ENCODE measurements around the gene IL20. TPM values are rescaled to one million over a fixed set of nuclear protein-coding genes. Genes with fewer than 3 reads are reported as not detected.
A peak's percentile ranks its signal among the peaks of the same experiment; 100 is the strongest.

IL20 gene
- total and polyA plus RNA-seq, 10 of the 15 experiments (the other 5 are each of a cell fraction or from before 2014, with no cell fraction given), result 0.08 to 0.13 TPM; not detected in 8

- H3K79me2 ChIP-seq (ENCODE audit: control insufficient read depth, insufficient read depth, low read length), result no peaks in the 10 kb centered on the region
- no peak overlapping the region for H3K4me2 ChIP-seq (ENCODE audit: control insufficient read depth, insufficient read depth)
- DNase-seq (ENCODE audit: low read depth, low spot score) (no peak), FAIRE-seq (no peak), ATAC-seq (peak; percentile 41; the same call in 2 of the 3 replicates)
- H4K20me1 ChIP-seq (ENCODE audit: control insufficient read depth, insufficient read depth), result no peaks in the 10 kb centered on the region
- SMC1A ChIA-PET (ENCODE audit: uncharacterized antibody, unreplicated experiment), result interaction anchor here (0.7 to 3.1 kb wide), 8 partner anchors 11 to 77 kb away, joined by 3 to 18 read pairs (median 5); partner anchors contain the start of gene IL19
- BruUV-seq (replicated peaks), result no TSS peak
- intact Hi-C loops (cut with micrococcal nuclease; ENCODE audit: unreplicated experiment), result no loop called here
- TF ChIP-seq SMC3 (IDR thresholded peaks at IDR 0.05; ENCODE audit: borderline replicate concordance, low read length), result no peak
- 0 out of 2 replicates have a peak, but pooled peaks have one; percentile 12 for TF ChIP-seq SPI1 (IDR thresholded peaks at IDR 0.05; ENCODE audit: borderline replicate concordance, insufficient read depth, low read depth, low read length)
- no peak overlapping the region for H3K9ac ChIP-seq (ENCODE audit: control insufficient read depth, insufficient read depth, low read length)
- WGBS (ENCODE audit: insufficient coverage, insufficient replicate concordance, low lambda C conversion rate, missing lambda C conversion rate), result 86% methylated on average over 3 of the region's 3 CpGs
- in situ Hi-C loops (cut with MboI), result no loop called here
- CTCF ChIA-PET, result interaction anchor here (1.0 to 3.4 kb wide), 6 partner anchors 25 to 148 kb away, joined by 4 to 15 read pairs (median 5); partner anchors contain the start of gene IL20
- no peaks in the 10 kb centered on the region for H3K36me3 ChIP-seq (ENCODE audit: control insufficient read depth in 2 of 2, insufficient read depth in 2 of 2, low read length in 1 of 2)
- H3K4me1 ChIP-seq (ENCODE audit: control insufficient read depth, insufficient read depth, low read length), result peaks cover 32% of the 10 kb centered on the region
- no peak overlapping the region for H3K27ac ChIP-seq (ENCODE audit: control insufficient read depth, insufficient read depth)
- RAD21 ChIA-PET (ENCODE audit: unreplicated experiment), result interaction anchor here (1.1 to 2.0 kb wide), 3 partner anchors 18 to 100 kb away, joined by 3 to 7 read pairs (median 6); no protein-coding TSS in a partner anchor
- no peak overlapping the region for H2AFZ ChIP-seq (ENCODE audit: control insufficient read depth, low read depth, low read length)
- no peak overlapping the region for H3K4me3 ChIP-seq
- no peaks in the 10 kb centered on the region for H3K9me3 ChIP-seq (replicated peaks; ENCODE audit: control insufficient read depth, insufficient read depth, low read length)
- no peaks in the 10 kb centered on the region; a peak in 1 of 4 replicates for H3K27me3 ChIP-seq (replicated peaks in 1 of 2; ENCODE audit: control insufficient read depth in 2 of 2, insufficient read depth in 2 of 2, low read length in 1 of 2)
- POLR2A ChIA-PET, result interaction anchor here (0.6 to 1.2 kb wide), 2 partner anchors 18 to 207 kb away, joined by 3 to 11 read pairs; no protein-coding TSS in a partner anchor
Measured at GRCh38 chr1:206834711-206835110, 30.7 kb upstream of the IL20 start.

- 18% methylated on average over 2 of the region's 3 CpGs for whole genome bisulfite sequencing (ENCODE audit: insufficient coverage, insufficient replicate concordance, low lambda C conversion rate, missing lambda C conversion rate)
- ATAC-seq (no peak), DNase-seq (ENCODE audit: low read depth, low spot score) (no peak), FAIRE-seq (no peak)
- Histone ChIP-seq H3K27ac (ENCODE audit: control insufficient read depth, insufficient read depth) (no peak overlapping the region), H2AFZ (ENCODE audit: control insufficient read depth, low read depth, low read length) (no peak overlapping the region), H3K4me2 (ENCODE audit: control insufficient read depth, insufficient read depth) (no peak overlapping the region), H3K79me2 (ENCODE audit: control insufficient read depth, insufficient read depth, low read length) (no peaks in the 10 kb centered on the region), H3K9me3 (replicated peaks; ENCODE audit: control insufficient read depth, insufficient read depth, low read length) (no peaks in the 10 kb centered on the region), H3K4me1 (ENCODE audit: control insufficient read depth, insufficient read depth, low read length) (peaks cover 28% of the 10 kb centered on the region), H4K20me1 (ENCODE audit: control insufficient read depth, insufficient read depth) (no peaks in the 10 kb centered on the region), H3K27me3 (replicated peaks in 1 of 2; ENCODE audit: control insufficient read depth in 2 of 2, insufficient read depth in 2 of 2, low read length in 1 of 2) (no peaks in the 10 kb centered on the region; a peak in 1 of 4 replicates), H3K9ac (ENCODE audit: control insufficient read depth, insufficient read depth, low read length) (no peak overlapping the region), H3K36me3 (ENCODE audit: control insufficient read depth in 2 of 2, insufficient read depth in 2 of 2, low read length in 1 of 2) (no peaks in the 10 kb centered on the region), H3K4me3 (no peak overlapping the region)
- intact Hi-C loops (cut with micrococcal nuclease; ENCODE audit: unreplicated experiment) (no loop called here), in situ Hi-C loops (cut with MboI) (no loop called here)
- TF ChIP-seq HDGF (IDR thresholded peaks at IDR 0.05) (no peak), NRF1 (conservative IDR thresholded peaks at IDR 0.05; ENCODE audit: low read depth, low read length) (no peak), MAX (IDR thresholded peaks at IDR 0.05; ENCODE audit: low read depth, low read length) (no peak), NR2F1 (conservative IDR thresholded peaks at IDR 0.05) (no peak), NFXL1 (IDR thresholded peaks at IDR 0.05; ENCODE audit: borderline replicate concordance) (no peak)
- no TSS peak for BruUV-seq (replicated peaks)
- CTCF ChIA-PET, result interaction anchor here (0.7 to 3.4 kb wide), 9 partner anchors 9 to 147 kb away, joined by 3 to 15 read pairs (median 4); partner anchors contain the start of gene IL20
- RAD21 ChIA-PET (ENCODE audit: unreplicated experiment), result interaction anchor here (1.1 to 2.0 kb wide), 4 partner anchors 18 to 100 kb away, joined by 3 to 7 read pairs (median 4); no protein-coding TSS in a partner anchor
- SMC1A ChIA-PET (ENCODE audit: uncharacterized antibody, unreplicated experiment), result interaction anchor here (1.2 to 3.1 kb wide), 8 partner anchors 8 to 76 kb away, joined by 3 to 18 read pairs (median 5); partner anchors contain the start of gene IL19
- POLR2A ChIA-PET, result interaction anchor here (0.6 to 1.2 kb wide), 2 partner anchors 18 to 207 kb away, joined by 3 to 11 read pairs; no protein-coding TSS in a partner anchor
Measured at GRCh38 chr1:206835186-206835585, 30.2 kb upstream of the IL20 start.

All from GM12878 (cell line).